Endodermal cell (in vitro differentiated cells): ENCODE data around the gene TARBP1. TPM values are rescaled to one million over a fixed set of nuclear protein-coding genes. Genes with fewer than 3 reads are reported as not detected.
A peak's percentile ranks its signal among the peaks of the same experiment; 100 is the strongest.

Experiments used
- DNase-seq: peaks from one replicate; pipeline ENCODE4 v3.0.0-alpha.2; 2017
- H3K27ac ChIP-seq: 2 replicates; pipeline ENCODE4 v1.5.1; 2013; ENCODE audit warnings: mild to moderate bottlenecking, low read depth, low read length, moderate library complexity
- H3K27me3 ChIP-seq: 2 replicates; pipeline ENCODE4 v1.6.1; 2013; ENCODE audit warnings: mild to moderate bottlenecking, low read length, moderate library complexity; ENCODE audit not compliant: insufficient read depth, control insufficient read depth, poor library complexity, severe bottlenecking
- H3K36me3 ChIP-seq: 2 replicates; pipeline ENCODE4 v1.7.0; 2013; ENCODE audit warnings: mild to moderate bottlenecking, low read length, moderate library complexity; ENCODE audit not compliant: control insufficient read depth, insufficient read depth
- H3K4me1 ChIP-seq: one replicate; pipeline ENCODE4 v1.7.0; 2013; ENCODE audit warnings: low read length; ENCODE audit not compliant: control insufficient read depth, insufficient read depth
- H3K4me3 ChIP-seq: 2 replicates; pipeline ENCODE4 v1.5.1; 2013; ENCODE audit warnings: mild to moderate bottlenecking, low read length, moderate library complexity
- H3K9ac ChIP-seq: 2 replicates; pipeline ENCODE4 v1.6.1; 2013; ENCODE audit warnings: mild to moderate bottlenecking, low read length, moderate library complexity; ENCODE audit not compliant: poor library complexity, severe bottlenecking; ENCODE audit errors: extremely low read depth
- H3K9me3 ChIP-seq: 2 replicates; pipeline ENCODE4 v1.6.1; 2013; ENCODE audit warnings: mild to moderate bottlenecking, low read length, moderate library complexity; ENCODE audit not compliant: control insufficient read depth
- H3K27ac Mint-ChIP-seq: 2 replicates; pipeline ENCODE4 v1.8.0; 2020; ENCODE audit warnings: mixed read lengths
- H3K27me3 Mint-ChIP-seq: 2 replicates; pipeline ENCODE4 v1.8.0; 2021; ENCODE audit warnings: mild to moderate bottlenecking, mixed read lengths; ENCODE audit not compliant: insufficient read depth
- H3K36me3 Mint-ChIP-seq: 2 replicates; pipeline ENCODE4 v1.8.0; 2020; ENCODE audit warnings: low read depth, mixed read lengths
- H3K4me1 Mint-ChIP-seq: 2 replicates; pipeline ENCODE4 v1.8.0; 2020; ENCODE audit warnings: mixed read lengths
- H3K4me3 Mint-ChIP-seq: 2 replicates; pipeline ENCODE4 v1.8.0; 2020; ENCODE audit warnings: mild to moderate bottlenecking, moderate library complexity, mixed read lengths
- H3K9me3 Mint-ChIP-seq: 2 replicates; pipeline ENCODE4 v1.8.0; 2020; ENCODE audit warnings: mild to moderate bottlenecking, mixed read lengths
- WGBS, 2 experiments: methylation state at CpG; one replicate each; pipeline versions ENCODE4 v1.1.5 to v1.1.7; 2013; ENCODE audit warnings: missing lambda C conversion rate in 2 of 2, mixed read lengths in 1 of 2; ENCODE audit not compliant: insufficient coverage in 1 of 2, insufficient read length in 1 of 2; 5-methylcytosine and 5-hydroxymethylcytosine counted together
- long read RNA-seq, 4 experiments: library from polyadenylated mRNA in 2 of 4; library from RNA in 1 of 4; library from capped mRNA in 1 of 4; stranded (forward) in 3 of 4; unstranded in 1 of 4; transcript quantifications; one replicate each; pipeline ENCODE4 v2.0.0, GENCODE V29; 2020 to 2021; ENCODE audit warnings: inconsistent platforms in 1 of 4
- polyA plus RNA-seq, 2 experiments: library from polyadenylated mRNA; stranded (reverse); fragments of 50-300 nt; gene quantifications; one replicate each; pipeline ENCODE4 v1.2.3, GENCODE V29; 2013
- total RNA-seq, 2 donors: library from RNA; stranded (reverse); fragmentation: NEBNext Ultra II Directional in 1 of 2; extraction: Animal tissue kit (Norgen Biotek cat#: 25700) in 1 of 2; gene quantifications; 2 replicates in 1 of 2; 3 replicates in 1 of 2; pipeline ENCODE4 v1.2.1, GENCODE V29; 2021
- TF ChIP-seq, protein P1 (sequence below): fragments of 200-600 bp; sonication (generic); conservative IDR thresholded peaks from 2 replicates; pipeline ENCODE4 v1.5.0; 2021; ENCODE audit warnings: antibody characterized with exemption, mild to moderate bottlenecking

TARBP1 gene, protein sequence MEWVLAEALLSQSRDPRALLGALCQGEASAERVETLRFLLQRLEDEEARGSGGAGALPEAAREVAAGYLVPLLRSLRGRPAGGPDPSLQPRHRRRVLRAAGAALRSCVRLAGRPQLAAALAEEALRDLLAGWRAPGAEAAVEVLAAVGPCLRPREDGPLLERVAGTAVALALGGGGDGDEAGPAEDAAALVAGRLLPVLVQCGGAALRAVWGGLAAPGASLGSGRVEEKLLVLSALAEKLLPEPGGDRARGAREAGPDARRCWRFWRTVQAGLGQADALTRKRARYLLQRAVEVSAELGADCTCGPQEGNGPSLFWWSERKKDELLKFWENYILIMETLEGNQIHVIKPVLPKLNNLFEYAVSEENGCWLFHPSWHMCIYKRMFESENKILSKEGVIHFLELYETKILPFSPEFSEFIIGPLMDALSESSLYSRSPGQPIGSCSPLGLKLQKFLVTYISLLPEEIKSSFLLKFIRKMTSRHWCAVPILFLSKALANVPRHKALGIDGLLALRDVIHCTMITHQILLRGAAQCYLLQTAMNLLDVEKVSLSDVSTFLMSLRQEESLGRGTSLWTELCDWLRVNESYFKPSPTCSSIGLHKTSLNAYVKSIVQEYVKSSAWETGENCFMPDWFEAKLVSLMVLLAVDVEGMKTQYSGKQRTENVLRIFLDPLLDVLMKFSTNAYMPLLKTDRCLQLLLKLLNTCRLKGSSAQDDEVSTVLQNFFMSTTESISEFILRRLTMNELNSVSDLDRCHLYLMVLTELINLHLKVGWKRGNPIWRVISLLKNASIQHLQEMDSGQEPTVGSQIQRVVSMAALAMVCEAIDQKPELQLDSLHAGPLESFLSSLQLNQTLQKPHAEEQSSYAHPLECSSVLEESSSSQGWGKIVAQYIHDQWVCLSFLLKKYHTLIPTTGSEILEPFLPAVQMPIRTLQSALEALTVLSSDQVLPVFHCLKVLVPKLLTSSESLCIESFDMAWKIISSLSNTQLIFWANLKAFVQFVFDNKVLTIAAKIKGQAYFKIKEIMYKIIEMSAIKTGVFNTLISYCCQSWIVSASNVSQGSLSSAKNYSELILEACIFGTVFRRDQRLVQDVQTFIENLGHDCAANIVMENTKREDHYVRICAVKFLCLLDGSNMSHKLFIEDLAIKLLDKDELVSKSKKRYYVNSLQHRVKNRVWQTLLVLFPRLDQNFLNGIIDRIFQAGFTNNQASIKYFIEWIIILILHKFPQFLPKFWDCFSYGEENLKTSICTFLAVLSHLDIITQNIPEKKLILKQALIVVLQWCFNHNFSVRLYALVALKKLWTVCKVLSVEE (N-terminal part only)
- 10 to 100 TPM; 45.3 to 62.4 TPM for total RNA-seq
- 44.1 TPM for polyA plus RNA-seq (2013, experiment 1 of 2)
- 34.9 TPM for polyA plus RNA-seq (2013, experiment 2 of 2)
- long read RNA-seq, experiment 1, full-length matches to known transcripts: 2 of 8 reads
- long read RNA-seq, experiment 1, partial matches to known transcripts: 3 of 8 reads
- long read RNA-seq, experiment 1, other reads (novel, unspliced or antisense): 3 of 8 reads
- long read RNA-seq, experiment 2, full-length matches to known transcripts: 8 of 53 reads
- long read RNA-seq, experiment 2, partial matches to known transcripts: 13 of 53 reads
- long read RNA-seq, experiment 2, other reads (novel, unspliced or antisense): 32 of 53 reads
- long read RNA-seq, experiment 3, partial matches to known transcripts: 3 of 7 reads
- long read RNA-seq, experiment 3, other reads (novel, unspliced or antisense): 4 of 7 reads
- long read RNA-seq, experiment 4, partial matches to known transcripts: 3 of 3 reads
- long read RNA-seq, experiment 4, other reads (novel, unspliced or antisense): 0 of 3 reads

DNA sequence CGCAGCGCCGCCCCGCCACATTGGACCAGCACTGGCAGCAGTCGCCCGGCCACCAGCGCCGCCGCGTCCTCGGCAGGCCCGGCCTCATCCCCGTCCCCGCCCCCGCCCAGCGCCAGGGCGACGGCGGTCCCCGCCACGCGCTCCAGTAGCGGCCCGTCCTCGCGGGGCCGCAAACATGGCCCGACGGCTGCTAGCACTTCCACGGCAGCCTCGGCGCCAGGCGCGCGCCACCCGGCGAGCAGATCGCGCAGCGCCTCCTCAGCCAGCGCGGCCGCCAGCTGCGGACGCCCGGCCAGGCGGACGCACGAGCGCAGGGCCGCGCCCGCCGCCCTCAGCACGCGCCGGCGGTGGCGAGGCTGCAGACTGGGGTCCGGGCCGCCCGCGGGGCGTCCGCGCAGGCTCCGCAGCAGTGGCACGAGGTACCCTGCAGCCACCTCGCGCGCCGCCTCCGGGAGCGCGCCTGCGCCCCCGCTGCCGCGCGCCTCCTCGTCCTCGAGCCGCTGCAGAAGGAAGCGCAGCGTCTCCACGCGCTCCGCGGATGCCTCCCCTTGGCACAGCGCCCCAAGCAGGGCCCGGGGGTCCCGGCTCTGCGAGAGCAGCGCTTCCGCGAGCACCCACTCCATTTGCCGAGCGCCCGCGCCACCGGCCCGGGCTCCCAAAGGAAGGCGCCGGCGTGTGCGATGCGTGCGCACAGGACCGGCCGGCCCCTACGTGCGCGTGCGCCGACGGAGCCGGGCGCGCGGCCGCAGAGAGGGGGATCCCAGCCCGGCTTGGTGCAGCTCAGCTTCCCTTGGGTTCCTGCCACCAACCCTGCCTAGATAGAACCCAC, at the start of gene TARBP1:
TARBP1 (minus strand) TSS at position 699 of the 829 bp plus-strand sequence; CDS start at position 623, 76 bp downstream.
- WGBS, 2 experiments: 0 to 1% methylated on average over 10 to 122 of the region's 122 CpGs
- peak within 1 kb of the TSS; percentile 14 for H3K27ac Mint-ChIP-seq

DNA sequence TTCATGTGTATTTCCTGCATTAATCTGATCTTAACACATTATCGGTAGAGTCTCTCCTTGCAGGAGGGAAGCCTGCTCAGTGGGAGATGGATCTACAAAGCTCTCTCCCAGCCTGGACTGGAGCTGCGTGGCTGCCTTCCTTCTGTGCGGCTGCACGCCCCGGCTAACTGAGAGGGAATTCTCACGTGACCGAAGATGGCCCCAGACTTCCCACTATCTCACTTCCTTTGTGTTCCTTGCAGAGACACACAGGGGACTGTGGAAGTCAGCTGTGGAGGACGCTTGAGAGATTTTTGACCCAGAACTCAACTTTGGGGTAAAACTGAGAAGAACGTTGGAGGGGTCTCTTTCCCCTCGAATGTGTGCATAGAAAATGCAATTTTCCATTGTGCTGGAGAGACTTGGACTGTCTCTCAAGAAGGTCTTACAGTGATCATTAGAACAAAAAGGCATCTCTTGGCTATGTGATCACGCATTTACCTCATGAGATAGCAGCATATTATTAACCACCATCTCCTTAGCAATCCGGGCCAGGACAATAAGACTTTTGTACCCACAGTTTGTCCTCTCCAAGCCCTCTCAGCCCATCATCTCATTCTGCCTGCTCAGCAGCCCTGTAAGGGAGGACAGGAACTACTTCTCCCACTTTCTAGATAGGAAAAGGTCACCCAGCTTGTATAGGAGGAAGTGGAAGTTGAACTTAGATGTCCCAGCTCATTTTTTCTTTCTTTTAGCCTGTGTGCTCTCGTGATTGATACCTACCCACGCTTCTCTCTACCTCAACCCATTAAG, 49.3 kb upstream of the TARBP1 start:
- Histone ChIP-seq H3K9ac (no peak overlapping the region), H3K4me3 (no peak overlapping the region), H3K9me3 (no peaks in the 10 kb centered on the region), H3K36me3 (no peaks in the 10 kb centered on the region), H3K4me1 (peaks cover 2% of the 10 kb centered on the region), H3K27ac (no peak overlapping the region), H3K27me3 (no peaks in the 10 kb centered on the region)
- H3K27me3 Mint-ChIP-seq: no peaks in the 10 kb centered on the region
- WGBS, 2 experiments: 87 to 91% methylated on average over 10 to 14 of the region's 14 CpGs
- no peak overlapping the region for H3K4me3 Mint-ChIP-seq
- no peaks in the 10 kb centered on the region for H3K9me3 Mint-ChIP-seq
- no peak for DNase-seq
- TF ChIP-seq, protein P1, sequence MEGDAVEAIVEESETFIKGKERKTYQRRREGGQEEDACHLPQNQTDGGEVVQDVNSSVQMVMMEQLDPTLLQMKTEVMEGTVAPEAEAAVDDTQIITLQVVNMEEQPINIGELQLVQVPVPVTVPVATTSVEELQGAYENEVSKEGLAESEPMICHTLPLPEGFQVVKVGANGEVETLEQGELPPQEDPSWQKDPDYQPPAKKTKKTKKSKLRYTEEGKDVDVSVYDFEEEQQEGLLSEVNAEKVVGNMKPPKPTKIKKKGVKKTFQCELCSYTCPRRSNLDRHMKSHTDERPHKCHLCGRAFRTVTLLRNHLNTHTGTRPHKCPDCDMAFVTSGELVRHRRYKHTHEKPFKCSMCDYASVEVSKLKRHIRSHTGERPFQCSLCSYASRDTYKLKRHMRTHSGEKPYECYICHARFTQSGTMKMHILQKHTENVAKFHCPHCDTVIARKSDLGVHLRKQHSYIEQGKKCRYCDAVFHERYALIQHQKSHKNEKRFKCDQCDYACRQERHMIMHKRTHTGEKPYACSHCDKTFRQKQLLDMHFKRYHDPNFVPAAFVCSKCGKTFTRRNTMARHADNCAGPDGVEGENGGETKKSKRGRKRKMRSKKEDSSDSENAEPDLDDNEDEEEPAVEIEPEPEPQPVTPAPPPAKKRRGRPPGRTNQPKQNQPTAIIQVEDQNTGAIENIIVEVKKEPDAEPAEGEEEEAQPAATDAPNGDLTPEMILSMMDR: no peak
- no peak overlapping the region for H3K27ac Mint-ChIP-seq
- H3K36me3 Mint-ChIP-seq: no peaks in the 10 kb centered on the region
- peaks cover 10% of the 10 kb centered on the region for H3K4me1 Mint-ChIP-seq

More for the DNA sequence above, at the start of gene TARBP1:
- Mint-ChIP-seq H3K4me1 (peaks cover 21% of the 10 kb centered on the region), H3K9me3 (no peaks in the 10 kb centered on the region), H3K27me3 (peaks cover 25% of the 10 kb centered on the region), H3K4me3 (peak within 1 kb of the TSS; percentile 68), H3K36me3 (no peaks in the 10 kb centered on the region)
- peak within 1 kb of the TSS; percentile 91 for H3K4me3 ChIP-seq
- peak within 1 kb of the TSS; percentile 47 for H3K9ac ChIP-seq
- no peaks in the 10 kb centered on the region for H3K9me3 ChIP-seq
- TF ChIP-seq, protein P1: no peak
- H3K4me1 ChIP-seq: peaks cover 3% of the 10 kb centered on the region
- no peaks in the 10 kb centered on the region for H3K36me3 ChIP-seq
- peak within 1 kb of the TSS; percentile 56 for H3K27ac ChIP-seq
- peaks cover 7% of the 10 kb centered on the region for H3K27me3 ChIP-seq
- peak; percentile 88 for DNase-seq
